Astrocyte (in vitro differentiated cells and primary cell): ENCODE results near the gene MIEF2.

Source experiments
- CTCF ChIP-seq: IDR thresholded peaks from 2 replicates; pipeline ENCODE4 v1.5.1; 2011; ENCODE audit warnings: low read depth, mild to moderate bottlenecking, inconsistent platforms, low read length, moderate library complexity; ENCODE audit not compliant: insufficient read depth
- EZH2 ChIP-seq: IDR thresholded peaks from 2 replicates; pipeline ENCODE4 v1.6.1; 2012; ENCODE audit warnings: mild to moderate bottlenecking, low read length, inconsistent platforms; ENCODE audit not compliant: insufficient read depth

GRCh38 chr17:18247613-18248001, 12.9 kb upstream of the MIEF2 start:
- TF ChIP-seq EZH2 (no peak), CTCF (no peak)
